Colonic mucosa (tissue), 4 donors: ENCODE data around the gene AUTS2. TPM values are rescaled to one million over a fixed set of nuclear protein-coding genes. Genes with fewer than 3 reads are reported as not detected.

Source experiments
- DNase-seq: peaks from one replicate; pipeline ENCODE4 v3.0.0-alpha.2; 2020
- H3K27ac ChIP-seq: fragments of 200-600 bp; one replicate; pipeline ENCODE4 v1.8.0; 2021
- H3K27me3 ChIP-seq: fragments of 200-600 bp; one replicate; pipeline ENCODE4 v1.8.0; 2021
- H3K36me3 ChIP-seq: fragments of 200-600 bp; one replicate; pipeline ENCODE4 v1.8.0; 2021
- H3K4me1 ChIP-seq: fragments of 200-600 bp; one replicate; pipeline ENCODE4 v1.8.0; 2021; ENCODE audit warnings: mild to moderate bottlenecking
- H3K4me3 ChIP-seq: fragments of 200-600 bp; one replicate; pipeline ENCODE4 v1.8.0; 2021
- H3K9ac ChIP-seq, 2 donors: one replicate each; pipeline ENCODE4 v1.7.0; 2013; ENCODE audit warnings: control low read depth in 2 of 2, low read depth in 2 of 2, low read length in 2 of 2
- H3K9me3 ChIP-seq: fragments of 200-600 bp; one replicate; pipeline ENCODE4 v1.8.0; 2021
- CTCF ChIP-seq: fragments of 200-600 bp; IDR thresholded peaks from one replicate; pipeline ENCODE4 v1.8.0; 2022; ENCODE audit warnings: antibody characterized with exemption, mild to moderate bottlenecking
- intact Hi-C: fragments of 100-400 bp; cut with DNase I; formaldehyde crosslinking; loops from one replicate; pipeline ENCODE4 v1.14.1; 2022
- total RNA-seq, 2 donors: library from RNA; stranded (reverse); fragmentation: NEBNext Ultra II Directional in 1 of 2; extraction: Animal tissue kit (Norgen Biotek cat#: 25700) in 1 of 2; gene quantifications; one replicate each; pipeline ENCODE4 v1.2.1, GENCODE V29; 2021
- donor health status: healthy.
- donor health status: DM: no; HTN: no; CAD: no.
- donor health status: DM: no; HTN: no; CAD: no.

Gene AUTS2
- total RNA-seq, 2 donors from 2014 or later, result 39.8 to 42.3 TPM

GRCh38 chr7:70233776-70234175, 635.5 kb downstream of the AUTS2 start:
- Histone ChIP-seq H3K4me1 (no peaks in the 10 kb centered on the region), H3K27ac (no peak overlapping the region), H3K9ac (no peak overlapping the region), H3K36me3 (no peaks in the 10 kb centered on the region), H3K4me3 (no peak overlapping the region), H3K27me3 (no peaks in the 10 kb centered on the region), H3K9me3 (no peaks in the 10 kb centered on the region)
- no peak for TF ChIP-seq CTCF
- intact Hi-C loops, result no loop called here
- DNase-seq, result no peak

GRCh38 chr7:70237256-70237655, 639.0 kb downstream of the AUTS2 start:
- intact Hi-C loops, result no loop called here
- H3K27ac ChIP-seq, result no peak overlapping the region
- no peak overlapping the region for H3K9ac ChIP-seq
- no peak overlapping the region for H3K4me3 ChIP-seq
- no peak for TF ChIP-seq CTCF
- DNase-seq, result no peak
- H3K27me3 ChIP-seq, result no peaks in the 10 kb centered on the region
- H3K4me1 ChIP-seq, result no peaks in the 10 kb centered on the region
- no peaks in the 10 kb centered on the region for H3K36me3 ChIP-seq
- no peaks in the 10 kb centered on the region for H3K9me3 ChIP-seq

- no peaks in the 10 kb centered on the region for H3K36me3 ChIP-seq
- DNase-seq, result no peak
- no peak overlapping the region for H3K9ac ChIP-seq
- no peak overlapping the region for H3K27ac ChIP-seq
- H3K9me3 ChIP-seq, result no peaks in the 10 kb centered on the region
- intact Hi-C loops, result no loop called here
- H3K4me1 ChIP-seq, result no peaks in the 10 kb centered on the region
- TF ChIP-seq CTCF, result no peak
- H3K4me3 ChIP-seq, result no peak overlapping the region
- H3K27me3 ChIP-seq, result no peaks in the 10 kb centered on the region
Measured at GRCh38 chr7:70237831-70238575, 639.7 kb downstream of the AUTS2 start.

GRCh38 chr7:70239918-70240317, 641.6 kb downstream of the AUTS2 start:
- Histone ChIP-seq H3K4me1 (no peaks in the 10 kb centered on the region), H3K9me3 (no peaks in the 10 kb centered on the region), H3K27me3 (no peaks in the 10 kb centered on the region), H3K36me3 (no peaks in the 10 kb centered on the region), H3K4me3 (no peak overlapping the region), H3K27ac (no peak overlapping the region), H3K9ac (no peak overlapping the region)
- no peak for TF ChIP-seq CTCF
- intact Hi-C loops, result no loop called here
- no peak for DNase-seq

GRCh38 chr7:70240873-70241272, 642.6 kb downstream of the AUTS2 start:
- no peak for TF ChIP-seq CTCF
- no peak overlapping the region for H3K4me3 ChIP-seq
- no peaks in the 10 kb centered on the region for H3K36me3 ChIP-seq
- no peak for DNase-seq
- no peaks in the 10 kb centered on the region for H3K4me1 ChIP-seq
- H3K27ac ChIP-seq, result no peak overlapping the region
- no peaks in the 10 kb centered on the region for H3K27me3 ChIP-seq
- intact Hi-C loops, result no loop called here
- H3K9ac ChIP-seq, result no peak overlapping the region
- no peaks in the 10 kb centered on the region for H3K9me3 ChIP-seq
